MM.1S (cell line): ENCODE results near the gene RNF144B.

ENCODE experiments used
- EZH2 ChIP-seq: fragments of 300-600 bp; sonication (generic); optimal IDR thresholded peaks from 2 replicates; pipeline ENCODE3; 2017; ENCODE audit warnings: low read depth, mild to moderate bottlenecking, antibody characterized with exemption, low read length, mixed read lengths
- EZH2phosphoT487 ChIP-seq: fragments of 300-600 bp; sonication (generic); IDR thresholded peaks from 2 replicates; pipeline ENCODE4 v1.6.1; 2018; ENCODE audit warnings: antibody characterized with exemption, low read length
- TF ChIP-seq, protein P1 (sequence below): fragments of 300-600 bp; sonication (generic); IDR thresholded peaks from 2 replicates; pipeline ENCODE4 v1.5.1; 2016; ENCODE audit warnings: antibody characterized with exemption, low read length, mixed read lengths

DNA sequence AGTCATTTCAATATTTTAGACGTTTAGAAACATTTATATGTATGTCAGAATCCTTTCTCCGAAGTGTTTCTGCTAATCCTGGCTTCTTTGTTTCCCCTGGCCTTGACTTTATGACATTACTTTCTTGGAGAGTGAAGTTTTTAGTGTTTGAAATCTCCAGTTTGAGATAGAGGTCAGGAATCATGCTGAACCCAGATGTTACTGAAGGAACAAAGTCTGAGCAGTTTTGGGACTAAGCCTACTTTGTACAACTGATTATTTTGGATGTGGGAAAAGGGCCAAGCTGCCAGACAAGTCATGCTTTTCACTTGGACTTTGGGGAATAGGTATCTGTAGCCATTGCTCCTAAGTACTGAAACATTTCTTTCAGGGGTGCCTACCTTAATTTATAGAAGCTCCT lies 2.3 kb downstream of the RNF144B start:
- TF ChIP-seq, protein P1, sequence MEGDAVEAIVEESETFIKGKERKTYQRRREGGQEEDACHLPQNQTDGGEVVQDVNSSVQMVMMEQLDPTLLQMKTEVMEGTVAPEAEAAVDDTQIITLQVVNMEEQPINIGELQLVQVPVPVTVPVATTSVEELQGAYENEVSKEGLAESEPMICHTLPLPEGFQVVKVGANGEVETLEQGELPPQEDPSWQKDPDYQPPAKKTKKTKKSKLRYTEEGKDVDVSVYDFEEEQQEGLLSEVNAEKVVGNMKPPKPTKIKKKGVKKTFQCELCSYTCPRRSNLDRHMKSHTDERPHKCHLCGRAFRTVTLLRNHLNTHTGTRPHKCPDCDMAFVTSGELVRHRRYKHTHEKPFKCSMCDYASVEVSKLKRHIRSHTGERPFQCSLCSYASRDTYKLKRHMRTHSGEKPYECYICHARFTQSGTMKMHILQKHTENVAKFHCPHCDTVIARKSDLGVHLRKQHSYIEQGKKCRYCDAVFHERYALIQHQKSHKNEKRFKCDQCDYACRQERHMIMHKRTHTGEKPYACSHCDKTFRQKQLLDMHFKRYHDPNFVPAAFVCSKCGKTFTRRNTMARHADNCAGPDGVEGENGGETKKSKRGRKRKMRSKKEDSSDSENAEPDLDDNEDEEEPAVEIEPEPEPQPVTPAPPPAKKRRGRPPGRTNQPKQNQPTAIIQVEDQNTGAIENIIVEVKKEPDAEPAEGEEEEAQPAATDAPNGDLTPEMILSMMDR = no peak
- no peak for TF ChIP-seq EZH2phosphoT487
- no peak for TF ChIP-seq EZH2
